ENCODE data around the gene CR1L.
"Not testable (repeated sequence)": the region's sequence is repeated elsewhere in the genome, so short reads cannot be mapped to it uniquely, and the experiment has no call there.

Gene CR1L

GRCh38 chr1:207690551-207690950, 45.6 kb downstream of the CR1L start:
- not testable (repeated sequence) for DNase-seq

GRCh38 chr1:207691010-207691409, 46.1 kb downstream of the CR1L start:
- no peak for DNase-seq

- no peak for DNase-seq
These were observed 46.9 kb downstream of the CR1L start for GRCh38 chr1:207691841-207692240.

GRCh38 chr1:207692291-207692690, 47.4 kb downstream of the CR1L start:
- DNase-seq = not testable (repeated sequence)

GRCh38 chr1:207695891-207696290, 51.0 kb downstream of the CR1L start:
- no peak for DNase-seq

GRCh38 chr1:207698822-207699483, 54.0 kb downstream of the CR1L start:
- peak; percentile 6 for DNase-seq

GRCh38 chr1:207702317-207702716, 57.4 kb downstream of the CR1L start:
- DNase-seq = no peak

- DNase-seq = no peak
These were observed 58.8 kb downstream of the CR1L start for GRCh38 chr1:207703712-207704111.

- DNase-seq = not testable (repeated sequence)
These were observed 63.1 kb downstream of the CR1L start for GRCh38 chr1:207708004-207708403.

GRCh38 chr1:207711285-207711684, 66.4 kb downstream of the CR1L start:
- DNase-seq = no peak

GRCh38 chr1:207712701-207713100, 67.8 kb downstream of the CR1L start:
- not testable (repeated sequence) for DNase-seq

GRCh38 chr1:207713529-207713928, 68.6 kb downstream of the CR1L start:
- DNase-seq = no peak

- no peak for DNase-seq
These were observed 74.3 kb downstream of the CR1L start for GRCh38 chr1:207719234-207719633.

GRCh38 chr1:207728200-207728858, 83.4 kb downstream of the CR1L start:
- not testable (repeated sequence) for DNase-seq

- not testable (repeated sequence) for DNase-seq
These were observed 92.7 kb downstream of the CR1L start for GRCh38 chr1:207737503-207738157.

GRCh38 chr1:207738158-207738659, 93.3 kb downstream of the CR1L start:
- DNase-seq = not testable (repeated sequence)

GRCh38 chr1:207740207-207740606, 95.3 kb downstream of the CR1L start:
- DNase-seq = no peak

- DNase-seq = no peak
These were observed 98.1 kb downstream of the CR1L start for GRCh38 chr1:207742850-207743555.

- no peak for DNase-seq
These were observed 99.1 kb downstream of the CR1L start for GRCh38 chr1:207744000-207744534.

- DNase-seq = no peak
These were observed 100.4 kb downstream of the CR1L start for GRCh38 chr1:207745285-207745684.

- no peak for DNase-seq
These were observed 101.2 kb downstream of the CR1L start for GRCh38 chr1:207745839-207746767.
